COLO668 (cell line): ENCODE results near the gene CAPN7.
"Not testable (repeated sequence)": the region's sequence is repeated elsewhere in the genome, so short reads cannot be mapped to it uniquely, and the experiment has no call there.

Experiments
- DNase-seq: peaks from one replicate; lab custom pipeline; 2025; ENCODE audit not compliant: unreplicated experiment; lab: John Stamatoyannopoulos, UW

CAPN7 gene

GRCh38 chr3:15205934-15206661 lies at the start of gene CAPN7:
TSS of gene CAPN7 (plus strand) at chr3:15206246. CDS start at chr3:15206496, 250 bp downstream.
- no peak for DNase-seq

DNA sequence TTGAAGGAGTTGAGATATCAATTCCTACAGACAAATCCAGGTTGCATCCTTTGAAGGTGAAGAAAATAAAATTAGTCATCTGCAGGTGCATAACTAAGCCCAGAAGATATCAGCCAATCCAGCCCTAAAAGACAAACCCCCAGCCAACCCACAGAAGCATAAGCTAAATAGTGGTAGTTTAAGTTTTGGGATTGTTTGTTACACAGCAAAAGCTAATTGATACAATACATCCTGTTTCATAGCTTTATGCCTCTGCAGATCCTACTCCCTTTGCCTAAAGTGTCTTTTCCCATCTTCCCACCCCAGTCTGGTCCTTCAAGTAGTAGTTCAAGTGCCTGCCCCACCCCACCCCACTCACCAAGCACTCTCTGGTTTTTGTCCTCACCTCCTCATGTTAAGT lies 48.6 kb upstream of the CAPN7 start:
- no peak for DNase-seq

GRCh38 chr3:15159501-15160136 lies 46.4 kb upstream of the CAPN7 start:
- DNase-seq = no peak

DNA sequence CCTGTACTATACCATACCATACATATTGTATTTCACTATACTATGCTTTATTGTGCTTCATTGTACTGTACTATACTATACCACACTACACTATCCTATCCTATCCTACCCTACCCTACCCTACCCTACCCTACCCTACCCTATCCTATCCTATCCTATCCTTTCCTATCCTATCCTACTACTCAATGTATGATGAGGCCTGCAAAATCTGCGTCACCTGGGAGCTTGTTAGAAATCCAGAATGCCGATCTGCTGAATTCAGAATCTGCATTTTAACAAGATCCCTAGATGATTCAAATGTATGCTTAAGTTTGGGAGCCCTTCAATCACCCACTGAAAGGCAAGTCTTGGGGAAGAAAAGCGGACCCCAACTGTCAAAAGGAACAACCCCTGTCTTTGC lies 45.4 kb upstream of the CAPN7 start:
- DNase-seq = no peak

DNA sequence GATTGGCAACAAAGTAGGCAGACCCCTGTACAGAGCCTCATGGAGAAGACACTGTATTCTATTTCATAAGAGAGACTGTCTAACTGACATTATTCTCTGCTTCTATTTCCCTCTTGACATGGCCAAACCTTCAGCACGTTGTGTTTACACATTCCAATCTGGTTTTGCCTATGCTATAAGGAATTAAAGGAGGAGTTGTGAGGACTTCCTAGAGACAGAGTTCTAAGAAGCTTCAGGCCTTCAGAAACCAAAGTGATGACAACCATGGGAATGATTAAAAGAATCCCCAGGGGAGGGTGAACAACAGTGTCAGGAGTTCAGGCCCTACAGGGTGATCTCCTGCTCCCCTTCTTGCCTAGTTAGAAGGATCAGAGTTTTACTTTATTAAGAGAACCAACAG lies 44.9 kb upstream of the CAPN7 start:
- no peak for DNase-seq

- DNase-seq = not testable (repeated sequence)
Observed at GRCh38 chr3:15163656-15164055, 42.4 kb upstream of the CAPN7 start.

DNA sequence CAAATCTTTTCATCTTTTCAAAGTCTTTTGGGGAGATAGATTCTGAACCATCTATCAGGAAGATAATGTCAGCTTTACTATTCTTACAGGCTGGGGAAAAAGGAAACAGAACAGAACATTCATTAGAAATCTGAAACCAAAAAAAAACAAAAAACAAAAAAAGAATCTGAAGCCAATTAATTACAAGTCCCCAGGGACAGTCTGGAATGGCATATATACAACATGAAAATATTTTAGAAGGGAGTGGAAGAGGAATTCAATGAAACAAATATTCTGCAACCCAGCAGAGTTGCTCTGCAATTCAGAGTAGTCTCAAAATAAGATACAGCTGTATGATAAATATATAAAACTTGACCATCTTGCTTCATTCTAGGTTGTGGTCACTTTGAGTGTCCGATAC lies 41.7 kb upstream of the CAPN7 start:
- no peak for DNase-seq

GRCh38 chr3:15165061-15165460 lies 41.0 kb upstream of the CAPN7 start:
- no peak for DNase-seq

DNA sequence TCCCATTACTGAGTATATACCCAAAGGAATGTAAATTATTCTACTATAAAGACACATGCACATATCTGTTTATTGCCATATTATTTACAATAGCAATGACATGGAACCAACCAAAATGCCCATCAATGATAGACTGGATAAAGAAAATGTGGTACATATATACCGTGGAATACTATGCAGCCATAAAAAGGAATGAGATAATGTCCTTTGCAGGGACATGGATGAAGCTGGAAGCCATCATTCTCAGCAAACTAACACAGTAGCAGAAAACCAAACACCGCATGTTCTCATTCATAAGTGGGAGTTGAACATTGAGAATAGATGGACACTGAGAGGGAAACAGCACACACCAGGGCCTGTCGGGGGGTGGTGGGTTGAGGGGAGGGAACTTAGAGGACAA lies 39.7 kb upstream of the CAPN7 start:
- not testable (repeated sequence) for DNase-seq

DNA sequence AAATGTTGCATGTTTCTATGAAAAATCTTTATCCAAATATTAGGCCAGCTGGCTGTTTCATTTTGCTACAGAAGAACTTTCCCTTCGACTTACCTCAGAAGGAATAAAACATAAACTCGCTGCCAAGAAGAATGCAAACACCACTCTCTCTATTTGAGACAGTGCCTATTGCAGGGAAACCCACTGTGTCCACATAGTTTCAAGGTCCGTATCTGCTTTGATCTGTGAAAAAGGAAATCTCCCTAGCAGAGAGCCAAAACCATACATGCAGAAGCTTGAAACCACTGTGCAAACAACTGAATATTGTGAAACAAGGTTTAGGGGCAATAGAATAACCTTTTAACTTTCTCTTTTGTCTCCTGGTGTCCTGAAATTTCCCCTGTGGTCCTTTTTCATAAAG lies 35.0 kb upstream of the CAPN7 start:
- no peak for DNase-seq

DNA sequence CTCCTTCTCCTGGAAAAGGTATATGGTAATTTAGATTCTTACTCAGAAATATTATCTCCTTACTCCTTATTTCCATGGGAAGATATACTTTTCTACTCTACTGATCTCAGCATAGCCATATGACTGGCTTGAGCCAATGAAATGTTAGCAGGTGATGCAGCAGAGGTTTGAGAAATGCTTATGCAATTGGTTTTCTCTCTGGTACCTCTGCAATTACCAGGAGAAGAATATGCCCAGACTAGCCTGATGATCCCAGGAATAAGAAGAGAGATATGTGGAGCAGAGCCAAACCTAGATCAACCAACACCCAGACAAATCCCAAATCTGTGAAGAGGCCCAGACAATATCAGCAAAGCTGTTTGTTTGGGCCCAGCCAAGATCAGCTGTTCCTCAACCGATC lies 33.2 kb upstream of the CAPN7 start:
- DNase-seq = no peak

- DNase-seq = no peak
Observed at GRCh38 chr3:15174953-15175352, 31.1 kb upstream of the CAPN7 start.

- DNase-seq = no peak
Observed at GRCh38 chr3:15175605-15176004, 30.4 kb upstream of the CAPN7 start.

DNA sequence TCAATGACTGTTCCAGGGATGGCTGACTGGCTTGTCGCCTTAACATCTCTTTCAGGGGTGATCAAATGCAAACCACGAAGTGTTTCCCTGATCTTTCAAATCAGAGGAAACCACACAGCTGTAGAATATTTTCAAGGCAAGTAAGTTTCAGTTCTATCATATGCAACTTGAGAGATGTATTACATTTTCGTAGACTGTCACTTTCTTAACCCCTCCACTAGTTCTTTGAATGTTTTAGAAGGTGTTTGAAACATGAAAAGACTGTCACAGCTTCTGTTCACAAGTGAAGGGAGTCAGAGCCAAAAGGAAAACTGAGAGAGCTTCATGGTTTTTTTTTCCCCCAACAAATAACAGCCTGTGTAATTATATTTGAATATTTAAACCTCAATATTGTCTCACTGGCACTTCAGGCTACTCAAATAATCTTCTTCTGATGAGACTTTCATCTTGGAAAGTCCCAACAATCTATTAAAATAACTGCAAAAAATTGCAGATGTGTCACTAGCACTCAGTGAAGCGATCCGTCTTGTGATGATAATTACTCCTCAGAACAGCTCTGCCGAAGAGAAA lies 25.9 kb upstream of the CAPN7 start:
- no peak for DNase-seq

GRCh38 chr3:15181511-15181910 lies 24.5 kb upstream of the CAPN7 start:
- no peak for DNase-seq

- no peak for DNase-seq
Observed at GRCh38 chr3:15181963-15182362, 24.1 kb upstream of the CAPN7 start.

- DNase-seq = no peak
Observed at GRCh38 chr3:15183011-15183410, 23.0 kb upstream of the CAPN7 start.

GRCh38 chr3:15185404-15185803 lies 20.6 kb upstream of the CAPN7 start:
- no peak for DNase-seq

DNA sequence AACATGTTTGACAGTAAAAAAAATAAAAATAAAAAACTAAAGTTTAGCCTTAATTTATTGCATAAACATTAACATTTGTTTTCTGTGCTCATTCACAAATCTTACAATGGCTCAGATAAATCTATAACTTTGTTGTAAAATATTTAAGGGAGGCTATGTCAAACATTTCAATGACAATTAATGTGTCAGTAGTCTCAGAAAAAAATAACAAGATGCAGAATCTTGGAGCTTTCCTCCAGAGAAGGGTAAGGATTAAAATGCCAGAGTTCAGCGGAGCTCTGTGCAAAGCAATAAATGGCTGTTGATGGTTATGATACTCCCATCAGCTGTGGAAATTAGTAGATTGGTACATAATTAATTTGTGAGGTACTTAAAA lies 20.0 kb upstream of the CAPN7 start:
- no peak for DNase-seq

DNA sequence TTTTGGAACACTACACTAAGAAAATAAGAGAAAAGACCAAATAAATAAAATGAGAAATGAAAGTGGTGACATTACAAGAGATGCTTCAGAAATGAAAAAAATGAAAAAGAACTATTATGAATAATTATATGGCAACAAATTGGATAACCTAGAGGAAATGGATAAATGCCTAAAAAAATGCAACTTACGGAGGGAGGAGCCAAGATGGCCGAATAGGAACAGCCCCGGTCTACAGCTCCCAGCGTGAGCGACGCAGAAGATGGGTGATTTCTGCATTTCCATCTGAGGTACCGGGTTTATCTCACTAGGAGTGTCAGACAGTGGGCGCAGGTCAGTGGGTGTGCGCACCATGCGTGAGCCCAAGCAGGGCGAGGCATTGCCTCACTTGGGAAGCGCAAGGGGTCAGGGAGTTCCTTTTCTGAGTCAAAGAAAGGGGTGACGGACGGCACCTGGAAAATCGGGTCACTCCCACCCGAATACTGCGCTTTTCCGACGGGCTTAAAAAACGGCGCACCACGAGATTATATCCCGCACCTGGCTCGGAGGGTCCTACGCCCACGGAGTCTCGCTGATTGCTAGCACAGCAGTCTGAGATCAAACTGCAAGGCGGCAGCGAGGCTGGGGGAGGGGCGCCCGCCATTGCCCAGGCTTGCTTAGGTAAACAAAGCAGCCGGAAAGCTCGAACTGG lies 19.4 kb upstream of the CAPN7 start:
- peak; percentile 2 for DNase-seq

GRCh38 chr3:15197340-15198029 lies 8.6 kb upstream of the CAPN7 start:
- DNase-seq = no peak
